GM21786 (cell line): ENCODE data around the gene PPCDC.

ENCODE experiments used
- ATAC-seq: cut with Tn5 transposase; IDR thresholded peaks from one replicate; pipeline ENCODE4 v1.9.1; 2021; ENCODE audit not compliant: unreplicated experiment

The PPCDC gene

GRCh38 chr15:75043509-75044257 is 20.3 kb downstream of the PPCDC start:
- ATAC-seq = peak; percentile 29

- no peak for ATAC-seq
Observed at GRCh38 chr15:75044258-75044878, 21.0 kb downstream of the PPCDC start.

GRCh38 chr15:75045332-75046015 is 22.1 kb downstream of the PPCDC start:
- no peak for ATAC-seq

- ATAC-seq = no peak
Observed at GRCh38 chr15:75048394-75048793, 25.0 kb downstream of the PPCDC start.

- ATAC-seq = no peak
Observed at GRCh38 chr15:75049392-75049791, 26.0 kb downstream of the PPCDC start.

- ATAC-seq = no peak
Observed at GRCh38 chr15:75050283-75050682, 26.9 kb downstream of the PPCDC start.

- ATAC-seq = no peak
Observed at GRCh38 chr15:75051191-75051608, 27.8 kb downstream of the PPCDC start.

- ATAC-seq = no peak
Observed at GRCh38 chr15:75051711-75052110, 28.3 kb downstream of the PPCDC start.

GRCh38 chr15:75052972-75053747 is 29.8 kb downstream of the PPCDC start:
- ATAC-seq = no peak

GRCh38 chr15:75053748-75054125 is 30.3 kb downstream of the PPCDC start:
- no peak for ATAC-seq

- no peak for ATAC-seq
Observed at GRCh38 chr15:75054172-75054897, 30.9 kb downstream of the PPCDC start.

GRCh38 chr15:75056036-75056435 is 32.6 kb downstream of the PPCDC start:
- no peak for ATAC-seq

- ATAC-seq = no peak
Observed at GRCh38 chr15:75058127-75058905, 34.9 kb downstream of the PPCDC start.

GRCh38 chr15:75059607-75060006 is 36.2 kb downstream of the PPCDC start:
- no peak for ATAC-seq

GRCh38 chr15:75061272-75061671 is 37.9 kb downstream of the PPCDC start:
- peak; percentile 69 for ATAC-seq

- ATAC-seq = no peak
Observed at GRCh38 chr15:75062706-75063105, 39.3 kb downstream of the PPCDC start.

GRCh38 chr15:75063338-75063737 is 39.9 kb downstream of the PPCDC start:
- no peak for ATAC-seq

- ATAC-seq = no peak
Observed at GRCh38 chr15:75063889-75064288, 40.5 kb downstream of the PPCDC start.

- no peak for ATAC-seq
Observed at GRCh38 chr15:75064846-75065245, 41.5 kb downstream of the PPCDC start.

- no peak for ATAC-seq
Observed at GRCh38 chr15:75065467-75065850, 42.1 kb downstream of the PPCDC start.
